GM15510 (cell line): ENCODE data around the gene RPUSD3.

Source experiments
- POLR2A ChIP-seq: IDR thresholded peaks from 3 replicates; pipeline ENCODE4 v1.6.1; 2011; ENCODE audit warnings: borderline replicate concordance; ENCODE audit not compliant: insufficient read length; ENCODE audit errors: extremely low read depth

Gene RPUSD3

DNA sequence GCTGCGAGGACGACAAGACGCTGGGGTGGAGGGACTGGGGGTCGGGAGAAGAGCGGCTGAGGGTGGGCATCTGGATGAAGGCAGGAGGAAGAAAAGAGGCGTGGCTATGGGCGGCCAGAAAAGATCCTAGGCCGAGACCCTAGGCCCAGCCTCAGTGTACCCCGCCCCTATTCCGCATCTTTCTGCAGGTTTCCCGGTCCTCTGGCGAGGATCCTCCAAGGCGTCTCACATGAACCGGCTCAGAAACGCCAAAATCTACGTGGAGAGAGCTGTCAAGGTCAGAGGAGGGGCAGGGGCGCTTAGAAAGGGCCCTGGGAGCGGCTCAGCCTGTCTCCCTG is 33.4 kb downstream of the RPUSD3 start:
- no peak for TF ChIP-seq POLR2A

DNA sequence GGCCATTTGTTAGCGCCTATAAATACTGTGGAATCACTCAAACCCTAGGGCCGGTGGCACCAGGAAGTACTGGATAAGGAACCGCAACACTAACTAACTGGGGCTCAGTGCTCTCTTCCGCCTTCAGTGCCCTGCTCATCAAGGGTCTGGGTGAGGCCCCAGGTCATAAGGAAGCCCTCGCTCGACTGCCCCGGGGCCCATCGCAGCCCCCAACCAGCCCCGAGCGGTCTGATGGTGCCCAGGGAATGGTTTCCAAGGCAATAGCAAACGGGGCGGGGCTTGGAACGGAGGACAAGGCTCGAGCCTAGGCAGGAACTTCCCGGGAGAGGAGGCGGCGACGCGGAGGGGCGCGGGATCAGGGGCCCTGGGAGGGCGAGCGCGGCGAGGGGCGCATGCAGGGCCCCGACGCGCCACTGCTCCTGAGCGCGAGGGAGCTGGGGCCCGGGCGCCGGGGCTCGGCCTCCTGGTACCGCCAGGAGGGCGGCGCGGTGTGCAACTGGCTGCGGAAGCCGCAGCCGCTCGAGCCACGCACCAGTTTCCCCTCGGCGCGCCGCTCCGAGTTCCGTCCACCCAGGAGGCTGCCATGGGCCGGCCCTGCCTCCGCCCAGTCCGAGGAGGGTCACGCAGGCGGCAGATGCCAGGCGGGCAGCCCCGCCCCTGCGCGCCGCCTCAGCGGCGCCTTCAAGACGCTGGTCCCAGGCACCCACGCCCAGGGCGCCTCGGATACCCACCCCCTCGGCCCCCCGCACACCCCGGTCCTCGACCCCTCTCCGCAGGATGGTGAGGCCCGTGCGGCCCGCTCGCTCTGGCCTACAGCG is 34.0 kb downstream of the RPUSD3 start, which contains the start of gene TTLL3:
Gene TTLL3 (plus strand): TSS at position 648 of the 818 bp plus-strand sequence. CDS start 400 bp downstream, outside the sequence.
- peak; percentile 53 for TF ChIP-seq POLR2A

DNA sequence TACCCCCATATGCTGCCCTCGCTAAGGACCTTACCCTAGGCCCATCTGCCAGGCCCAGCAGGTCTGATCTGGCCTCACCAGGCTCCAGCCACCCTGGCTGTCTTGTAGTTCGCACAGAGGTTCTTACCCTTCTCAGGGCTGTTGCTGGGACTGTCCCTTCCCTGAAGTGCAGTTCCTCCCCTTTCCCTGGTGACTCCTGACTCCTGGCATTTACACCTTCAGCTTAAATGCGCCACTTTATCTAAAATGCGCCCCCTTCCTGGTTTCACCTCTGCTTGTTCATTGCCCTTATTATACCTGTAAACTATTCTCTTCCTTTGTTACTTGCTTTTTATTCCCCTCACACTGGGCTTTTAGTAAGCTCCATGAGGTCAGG is 34.6 kb downstream of the RPUSD3 start:
- TF ChIP-seq POLR2A, result no peak

GRCh38 chr3:9808345-9809037 is 35.3 kb downstream of the RPUSD3 start:
- no peak for TF ChIP-seq POLR2A

- TF ChIP-seq POLR2A, result no peak
Measured at GRCh38 chr3:9807981-9808344, 35.8 kb downstream of the RPUSD3 start.

DNA sequence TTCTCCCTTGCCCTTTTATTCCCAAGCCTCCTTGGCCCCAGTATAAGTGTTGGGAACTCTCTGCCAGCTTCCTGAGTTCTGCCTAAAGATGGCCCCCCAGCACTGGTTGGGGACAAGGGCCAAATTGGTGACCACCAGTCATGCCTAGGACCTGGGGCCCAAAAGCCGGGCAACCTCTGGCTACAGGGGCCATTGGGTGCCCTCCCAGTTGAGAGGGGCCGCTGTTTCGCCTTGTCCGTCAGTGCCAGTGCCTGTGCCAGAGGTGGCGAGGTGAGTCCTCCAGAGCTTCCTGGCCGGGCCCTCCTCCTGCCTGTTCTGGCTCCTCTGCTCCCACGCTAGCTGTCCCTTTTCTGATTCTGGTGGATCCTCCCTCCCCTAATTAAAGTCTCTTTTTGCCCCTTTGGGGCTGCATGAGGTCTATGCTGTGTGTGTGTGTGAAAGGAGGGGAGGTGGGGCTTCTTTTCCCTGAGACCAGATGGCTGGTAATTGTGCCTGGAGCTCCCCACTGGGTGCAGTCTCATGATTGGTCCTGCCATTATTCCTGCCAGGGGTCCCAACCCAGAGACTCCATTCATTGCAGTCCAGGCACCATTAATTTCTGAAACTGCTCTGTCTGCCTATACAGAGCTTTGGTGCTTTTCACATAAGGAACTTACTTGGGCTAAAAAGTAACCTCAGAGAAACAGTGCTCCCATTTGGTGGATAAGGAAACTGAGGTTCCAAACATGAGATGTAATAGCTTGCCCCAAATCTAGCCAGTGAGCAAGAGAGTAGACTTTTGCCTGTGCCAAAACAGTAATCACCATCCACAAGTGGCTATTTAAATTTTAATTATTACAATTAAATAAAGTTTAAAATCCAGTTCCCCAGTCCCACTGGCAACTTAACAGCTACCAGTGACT is 36.9 kb downstream of the RPUSD3 start:
- no peak for TF ChIP-seq POLR2A

- TF ChIP-seq POLR2A, result no peak
Measured at GRCh38 chr3:9806137-9806536, 37.7 kb downstream of the RPUSD3 start.

DNA sequence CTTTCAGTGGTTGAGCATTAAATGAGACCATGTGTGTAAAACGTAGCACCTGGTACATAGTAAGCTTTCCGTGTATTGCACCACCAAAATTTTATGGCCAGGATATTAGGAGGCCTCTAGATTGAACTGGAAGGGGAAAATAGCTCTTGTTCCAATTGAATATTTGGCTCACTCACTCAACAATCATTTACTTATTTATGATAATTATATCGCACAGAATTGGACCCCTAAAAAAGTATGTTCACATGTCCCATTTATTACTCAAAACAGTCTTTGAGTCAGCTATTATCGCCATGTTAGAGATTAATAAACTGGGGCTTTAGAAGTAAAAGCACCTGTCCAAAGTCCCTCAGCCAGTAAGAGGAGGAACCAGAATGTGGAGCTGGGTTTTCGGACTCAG is 38.8 kb downstream of the RPUSD3 start:
- no peak for TF ChIP-seq POLR2A

DNA sequence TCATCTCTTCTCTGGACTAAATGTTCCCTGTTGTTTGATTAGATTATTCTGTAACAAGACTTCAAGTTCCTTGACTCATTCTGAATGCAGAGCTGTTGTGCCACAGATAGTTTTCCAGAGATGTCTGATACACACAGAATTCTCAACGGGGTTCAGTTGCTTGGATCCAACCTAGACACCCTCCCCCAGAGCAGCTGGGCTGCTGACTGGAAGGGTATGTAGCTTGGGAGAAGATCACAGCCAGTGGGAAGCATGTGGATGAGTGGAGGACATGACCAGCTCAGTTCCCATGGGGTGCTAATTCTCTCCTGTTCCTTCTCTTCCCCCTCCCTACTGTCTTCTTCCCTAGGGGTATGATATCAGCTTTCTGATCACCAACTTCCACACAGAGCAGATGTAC is 40.3 kb downstream of the RPUSD3 start:
- no peak for TF ChIP-seq POLR2A

DNA sequence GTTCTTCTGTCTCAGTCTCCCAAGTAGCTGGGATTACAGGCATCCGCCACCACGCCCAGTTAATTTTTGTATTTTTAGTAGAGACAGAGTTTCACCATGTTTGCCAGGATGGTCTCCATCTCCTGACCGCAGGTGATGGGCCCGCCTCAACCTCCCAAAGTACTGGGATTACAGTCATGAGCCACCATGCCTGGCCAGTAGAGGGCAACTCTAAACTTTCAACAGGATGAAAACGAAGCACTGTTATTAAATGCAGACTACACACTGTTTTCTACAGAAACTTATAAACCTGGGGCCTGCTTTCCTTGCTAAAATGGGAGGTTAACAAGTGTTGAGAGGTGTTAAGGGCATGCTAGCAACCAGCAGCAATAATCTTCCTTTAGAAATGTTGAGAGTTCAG is 43.3 kb downstream of the RPUSD3 start:
- TF ChIP-seq POLR2A, result no peak

GRCh38 chr3:9797196-9797945 is 46.4 kb downstream of the RPUSD3 start:
- no peak for TF ChIP-seq POLR2A

DNA sequence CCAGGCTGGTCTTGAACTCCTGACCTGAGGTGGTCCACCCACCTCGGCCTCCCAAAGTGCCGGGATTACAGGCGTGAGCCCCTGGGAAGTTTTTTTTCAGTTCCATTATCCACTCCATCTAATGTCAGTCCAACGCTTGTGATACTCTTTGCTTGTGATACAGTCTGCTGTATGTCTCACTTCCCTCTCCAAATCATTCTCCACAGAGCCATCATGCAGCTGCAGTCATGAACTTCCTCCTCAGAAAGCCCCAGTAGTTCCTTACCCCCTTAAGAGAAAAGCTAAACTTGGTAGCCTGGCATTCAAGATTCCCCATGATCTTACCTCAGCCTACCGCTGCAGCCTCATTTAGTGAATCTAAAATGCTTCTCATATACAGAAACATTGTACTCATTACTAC is 48.6 kb downstream of the RPUSD3 start:
- TF ChIP-seq POLR2A, result no peak

- no peak for TF ChIP-seq POLR2A
Measured at GRCh38 chr3:9794400-9794799, 49.4 kb downstream of the RPUSD3 start.

DNA sequence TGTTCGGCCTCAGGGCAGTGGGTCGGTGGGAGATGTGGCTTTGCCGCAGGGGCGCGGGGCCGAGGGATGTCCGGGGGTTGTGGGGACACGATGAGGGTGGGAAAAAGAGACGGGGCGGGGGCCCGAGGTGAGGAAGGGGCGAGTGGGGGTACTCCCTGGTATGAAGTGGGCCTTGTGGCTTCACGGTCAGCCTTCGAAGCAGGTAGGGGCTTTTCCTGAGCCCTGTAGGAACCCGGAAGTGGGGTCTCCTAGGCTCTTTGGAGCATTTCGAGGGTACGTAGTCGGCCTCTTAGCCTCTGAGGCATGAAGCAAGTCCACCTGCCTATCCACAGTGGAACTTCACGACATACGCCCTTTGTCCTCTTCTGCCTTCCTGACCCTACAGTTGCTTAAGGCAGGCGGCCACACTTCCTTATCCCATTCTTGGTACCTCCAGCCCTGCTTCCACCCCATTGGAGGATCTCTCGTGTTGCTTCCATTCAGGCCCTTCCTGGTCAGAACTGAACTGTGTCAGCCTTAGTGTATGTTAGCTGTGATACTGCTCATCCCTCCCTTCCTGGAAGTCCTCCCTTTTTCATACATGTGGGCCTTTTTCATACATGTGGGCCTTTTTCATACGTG is 50.5 kb downstream of the RPUSD3 start:
- no peak for TF ChIP-seq POLR2A
